Measurements from ENCODE around the gene SYNC. TPM values are rescaled to one million over a fixed set of nuclear protein-coding genes. Genes with fewer than 3 reads are reported as not detected.

SYNC gene
- total and polyA plus RNA-seq, 2 of the 8 experiments (the other 6 are each of a cell fraction or from before 2014, with no cell fraction given): 0.06 to 0.17 TPM

GRCh38 chr1:32680642-32681041, 21.9 kb downstream of the SYNC start:
- H4K8ac ChIP-seq (ENCODE audit: extremely low read depth, insufficient read depth, low read length): no peak overlapping the region
- no peak overlapping the region for H2AK5ac ChIP-seq (ENCODE audit: low read depth, low read length)
- H3K4ac ChIP-seq (replicated peaks; ENCODE audit: insufficient read length, low read depth, low read length): no peak overlapping the region
- no peaks in the 10 kb centered on the region for H3K79me1 ChIP-seq (ENCODE audit: low read depth, low read length)
- no peak overlapping the region for H2BK5ac ChIP-seq (ENCODE audit: low read depth, low read length)
- H3K27ac ChIP-seq (ENCODE audit: low read depth, low read length): no peak overlapping the region
- ChIA-PET CTCF (ENCODE audit: partially characterized antibody) (interaction anchor here (3.8 kb wide), 1 partner anchor 92 kb away, joined by 13 read pairs; no protein-coding TSS in a partner anchor), POLR2A (ENCODE audit: partially characterized antibody) (interaction anchor here (1.4 to 4.0 kb wide), 4 partner anchors 9 to 118 kb away, joined by 3 to 21 read pairs (median 4); no protein-coding TSS in a partner anchor)
- H3K56ac ChIP-seq (replicated peaks; ENCODE audit: insufficient read length, low read depth, low read length): no peak overlapping the region
- H3K79me2 ChIP-seq (ENCODE audit: control insufficient read depth in 1 of 2, insufficient read depth in 2 of 2, low read length in 2 of 2): no peaks in the 10 kb centered on the region
- no peak overlapping the region for H3K23ac ChIP-seq (ENCODE audit: insufficient read length)
- H2BK20ac ChIP-seq (ENCODE audit: low read length): no peak overlapping the region
- no peak overlapping the region for H4K5ac ChIP-seq (ENCODE audit: insufficient read length, low read depth, low read length)
- no peaks in the 10 kb centered on the region for H4K20me1 ChIP-seq (replicated peaks in 1 of 2; ENCODE audit: control insufficient read depth in 1 of 2, insufficient read depth in 2 of 2, low read length in 2 of 2)
- no peak overlapping the region for H2AFZ ChIP-seq (ENCODE audit: low read length)
- H3K4me1 ChIP-seq (replicated peaks in 1 of 4; ENCODE audit: control insufficient read depth in 3 of 4, insufficient read depth in 4 of 4, low read length in 3 of 4): no peaks in the 10 kb centered on the region
- H3K18ac ChIP-seq (ENCODE audit: extremely low read depth, low read length): no peak overlapping the region
- H3K4me3 ChIP-seq (ENCODE audit: extremely low read depth in 1 of 4, insufficient read depth in 2 of 4, low read depth in 3 of 4, low read length in 4 of 4): no peak overlapping the region
- WGBS, 2 experiments (ENCODE audit: extremely low coverage in 1 of 2, insufficient coverage in 1 of 2, insufficient read length in 1 of 2, insufficient replicate concordance in 2 of 2, low coverage in 1 of 2, low lambda C conversion rate in 2 of 2, missing lambda C conversion rate in 1 of 2): 83% methylated on average over 1 of the region's 1 CpG; no CpG with 5 or more reads in 1 of the 2 experiments
- no peak overlapping the region for H3K9ac ChIP-seq (replicated peaks in 1 of 4; ENCODE audit: extremely low read depth in 1 of 4, low read depth in 3 of 4, low read length in 3 of 4)
- FAIRE-seq: no peak
- no peak overlapping the region for H4K91ac ChIP-seq (replicated peaks; ENCODE audit: insufficient read length, low read length)
- no peak overlapping the region for H2BK120ac ChIP-seq (replicated peaks; ENCODE audit: low read depth, low read length)
- H2BK15ac ChIP-seq (ENCODE audit: low read length): no peak overlapping the region
- no peak overlapping the region for H3K14ac ChIP-seq (ENCODE audit: insufficient read length)
- H3K9me3 ChIP-seq (ENCODE audit: insufficient read depth in 2 of 2, low read depth in 1 of 2, low read length in 1 of 2): no peaks in the 10 kb centered on the region
- no peak for DNase-seq (ENCODE audit: low read depth in 1 of 2, low spot score in 2 of 2)
- no peak overlapping the region for H2BK12ac ChIP-seq (ENCODE audit: low read depth, low read length)
- H3K27me3 ChIP-seq (replicated peaks in 1 of 4; ENCODE audit: control insufficient read depth in 3 of 4, extremely low read depth in 1 of 4, insufficient read depth in 3 of 4, low read length in 3 of 4): no peaks in the 10 kb centered on the region
- H3K23me2 ChIP-seq (ENCODE audit: low read depth, low read length): no peaks in the 10 kb centered on the region
- TF ChIP-seq BACH1 (IDR thresholded peaks at IDR 0.05; ENCODE audit: low read length) (no peak), CTCF (IDR thresholded peaks at IDR 0.05; ENCODE audit: control extremely low read depth in 1 of 3, insufficient read depth in 1 of 3, low read depth in 1 of 3, low read length in 3 of 3) (no peak), KDM1A (IDR thresholded peaks at IDR 0.05; ENCODE audit: borderline replicate concordance, low read length) (no peak), RXRA (IDR thresholded peaks at IDR 0.05; ENCODE audit: insufficient read depth, low read depth, low read length) (no peak), KDM5A (IDR thresholded peaks at IDR 0.05; ENCODE audit: low read length) (no peak)
- peaks cover 30 to 91% (median 64%) of the 10 kb centered on the region in 4 experiments for H3K36me3 ChIP-seq (ENCODE audit: control insufficient read depth in 2 of 4, insufficient read depth in 4 of 4, low read length in 3 of 4)
- H3K4me2 ChIP-seq (ENCODE audit: insufficient read depth in 1 of 2, low read depth in 2 of 2, low read length in 2 of 2): no peak overlapping the region
